K562 (cell line): ENCODE data around the gene KCNE1. TPM values are rescaled to one million over a fixed set of nuclear protein-coding genes. Genes with fewer than 3 reads are reported as not detected.

ENCODE experiments used
- ATAC-seq: fragments of 200-7000 bp; cut with Tn5 transposase; 3 replicates; pipeline ENCODE4 v1.9.1; 2020; ENCODE audit warnings: moderate library complexity
- BruUV-seq: library from RNA; stranded (reverse); fragments of 400-500 nt; replicated peaks from 2 replicates; lab custom pipeline; 2021; lab: Mats Ljungman, UMichigan
- CTCF ChIA-PET: fragments of 300-600 bp; formaldehyde crosslinking; extraction: SDS; loops from one replicate; lab custom pipeline; 2021; ENCODE audit warnings: low intra/inter-chr PET ratio; lab: Yijun Ruan, JAX
- POLR2A ChIA-PET: fragments of 300-600, 350-650 bp; sonication (Branson Sonifier 250); formaldehyde crosslinking; extraction: SDS; loops from one replicate; lab custom pipeline; 2021; ENCODE audit warnings: antibody characterized with exemption, inconsistent platforms; lab: Yijun Ruan, JAX
- DNase-seq, 4 experiments: peaks; one replicate each; pipeline versions ENCODE4 v3.0.0 to v3.0.0-alpha.2; 2011 to 2018; ENCODE audit warnings: low spot score in 3 of 4, mixed read lengths in 3 of 4; ENCODE audit errors: extremely low read depth in 1 of 4
- FAIRE-seq: peaks from 2 replicates; lab custom pipeline; 2011; peaks lifted over from hg19 to GRCh38; lab: Jason Lieb, UNC
- H2AFZ ChIP-seq: 2 replicates; pipeline ENCODE4 v1.6.0; 2011; ENCODE audit warnings: low read depth, low read length, control low read depth, inconsistent platforms
- H3K27ac ChIP-seq: fragments of 200-600 bp; 3 replicates; pipeline ENCODE4 v1.8.0; 2011; ENCODE audit warnings: low read depth, mild to moderate bottlenecking, control low read depth, inconsistent platforms, low read length, moderate library complexity, mixed read lengths; ENCODE audit errors: extremely low read depth
- H3K27me3 ChIP-seq, 2 experiments: fragments of 300-600 bp in 1 of 2; 2 replicates in 1 of 2; 3 replicates in 1 of 2; pipeline versions ENCODE4 v1.6.0 to v1.8.0; 2011; ENCODE audit warnings: inconsistent platforms in 2 of 2, low read length in 2 of 2, mild to moderate bottlenecking in 1 of 2, mixed read lengths in 1 of 2, moderate library complexity in 1 of 2; ENCODE audit not compliant: control insufficient read depth in 2 of 2, insufficient read depth in 2 of 2
- H3K36me3 ChIP-seq: fragments of 300-600 bp; 3 replicates; pipeline ENCODE4 v1.8.0; 2011; ENCODE audit warnings: mild to moderate bottlenecking, low read length, inconsistent platforms; ENCODE audit not compliant: control insufficient read depth, insufficient read depth
- H3K4me1 ChIP-seq, 2 experiments: fragments of 200-600 bp in 1 of 2; replicated peaks in 1 of 2; 2 replicates in 1 of 2; 3 replicates in 1 of 2; pipeline versions ENCODE4 v1.5.1 to v1.8.0; 2011; ENCODE audit warnings: inconsistent platforms in 2 of 2, low read length in 2 of 2, mild to moderate bottlenecking in 1 of 2, mixed read lengths in 1 of 2, moderate library complexity in 1 of 2; ENCODE audit not compliant: control insufficient read depth in 2 of 2, insufficient read depth in 2 of 2
- H3K4me2 ChIP-seq: 2 replicates; pipeline ENCODE4 v1.6.1; 2011; ENCODE audit warnings: low read length, control low read depth, inconsistent platforms, mixed read lengths; ENCODE audit not compliant: insufficient read depth
- H3K4me3 ChIP-seq: fragments of 200-600 bp; sonication (generic), shearing (Covaris generic); 2 replicates; pipeline ENCODE4 v1.5.1; 2016; ENCODE audit warnings: control low read depth, inconsistent platforms
- H3K79me2 ChIP-seq: fragments of 200-600 bp; 3 replicates; pipeline ENCODE4 v1.8.0; 2011; ENCODE audit warnings: low read length, inconsistent platforms; ENCODE audit not compliant: control insufficient read depth, insufficient read depth
- H3K9ac ChIP-seq, 2 experiments: 2 replicates each; pipeline versions ENCODE4 v1.6.0 to v1.6.1; 2011; ENCODE audit warnings: low read depth in 2 of 2, low read length in 2 of 2, control low read depth in 1 of 2, inconsistent platforms in 1 of 2, mild to moderate bottlenecking in 1 of 2, mixed read lengths in 1 of 2; ENCODE audit not compliant: insufficient read depth in 1 of 2
- H3K9me1 ChIP-seq: one replicate; pipeline ENCODE4 v1.6.0; 2011; ENCODE audit warnings: inconsistent platforms, mild to moderate bottlenecking, low read length, moderate library complexity; ENCODE audit not compliant: control insufficient read depth, insufficient read depth
- H3K9me3 ChIP-seq: replicated peaks from 2 replicates; pipeline ENCODE4 v1.5.1; 2011; ENCODE audit warnings: low read depth, low read length, inconsistent platforms; ENCODE audit not compliant: control insufficient read depth, insufficient read depth
- H4K20me1 ChIP-seq: replicated peaks from 2 replicates; pipeline ENCODE4 v1.6.1; 2011; ENCODE audit warnings: low read length, inconsistent platforms, mixed read lengths; ENCODE audit not compliant: control insufficient read depth, insufficient read depth
- FOSL1 ChIP-seq: fragments of 200-800 bp; sonication (Bioruptor generic); conservative IDR thresholded peaks from 2 replicates; pipeline ENCODE4 v1.6.1; 2016; ENCODE audit warnings: missing genetic modification characterization, missing compliant biosample characterization
- NR3C1 ChIP-seq: sonication (generic); formaldehyde crosslinking; IDR thresholded peaks from 2 replicates; pipeline ENCODE4 v1.8.1; 2022; ENCODE audit warnings: missing genetic modification reagents
- STAG1 ChIP-seq: sonication (generic); formaldehyde crosslinking; IDR thresholded peaks from 2 replicates; pipeline ENCODE4 v1.5.0; 2020; ENCODE audit warnings: missing genetic modification reagents, borderline replicate concordance
- ZNF354B ChIP-seq: fragments of 250-450 bp; sonication (Bioruptor Pico); IDR thresholded peaks from 2 replicates; pipeline ENCODE4 v1.4.0; 2020
- WGBS: fragments of 100-300 bp; shearing (Covaris generic); methylation state at CpG from one replicate; pipeline ENCODE4 v1.1.6; 2016; ENCODE audit warnings: low coverage, mixed read lengths; ENCODE audit not compliant: insufficient coverage; ENCODE audit errors: missing lambda C conversion rate; 5-methylcytosine and 5-hydroxymethylcytosine counted together
- in situ Hi-C: fragments of 300-500 bp; cut with MboI; formaldehyde crosslinking; loops from 4 replicates; pipeline ENCODE4 v1.15.0; 2018; ENCODE audit warnings: inconsistent platforms, mixed read lengths
- intact Hi-C: fragments of 100-400 bp; cut with micrococcal nuclease; formaldehyde crosslinking; loops from 2 replicates; pipeline ENCODE4 v1.14.2; 2022
- polyA plus RNA-seq, 8 experiments: library from polyadenylated mRNA; depleted of rRNA in 4 of 8; stranded (reverse) in 5 of 8; unstranded in 3 of 8; fragments of >200 nt; fragmentation: Nextera tagmentation in 2 of 8; fragmentation: Illumina TruSeq in 1 of 8; extraction: Ambion mirVana in 2 of 8; extraction: Trizol in 1 of 8; gene quantifications; 2 replicates each; pipeline versions ENCODE4 v1.2.1 to v1.2.3, GENCODE V29; 2011 to 2014; ENCODE audit warnings: inconsistent platforms in 1 of 8, missing spikeins in 1 of 8
- total RNA-seq, 7 experiments: library from RNA; depleted of rRNA in 6 of 7; stranded (reverse); fragments of >200 nt in 6 of 7; fragmentation: Illumina TruSeq in 2 of 7; extraction: Trizol in 2 of 7; gene quantifications; 2 replicates each; pipeline versions ENCODE4 v1.2.1 to v1.2.3, GENCODE V29; 2011 to 2021; ENCODE audit warnings: low replicate concordance in 1 of 7
- TF ChIP-seq, protein P1 (sequence below): fragments of 450-650 bp; IDR thresholded peaks from 2 replicates; pipeline ENCODE4 v1.6.1; 2016; ENCODE audit warnings: low read depth
- TF ChIP-seq, protein P2 (sequence below): fragments of 250-450 bp; sonication (Bioruptor Pico); IDR thresholded peaks from 2 replicates; pipeline ENCODE4 v1.4.0; 2020
- TF ChIP-seq, protein P3 (sequence below): fragments of 250-450 bp; sonication (Bioruptor Pico); IDR thresholded peaks from 2 replicates; pipeline ENCODE4 v1.9.0; 2021; ENCODE audit warnings: mild to moderate bottlenecking
- TF ChIP-seq, protein P4 (sequence below): sonication (generic); formaldehyde crosslinking; IDR thresholded peaks from 2 replicates; pipeline ENCODE4 v1.5.0; 2020; ENCODE audit warnings: missing genetic modification reagents

Gene KCNE1
- total and polyA plus RNA-seq, 9 of the 15 experiments (the other 6 are each of a cell fraction or from before 2014, with no cell fraction given) = 0.05 to 0.22 (median 0.11) TPM; not detected in 3

DNA sequence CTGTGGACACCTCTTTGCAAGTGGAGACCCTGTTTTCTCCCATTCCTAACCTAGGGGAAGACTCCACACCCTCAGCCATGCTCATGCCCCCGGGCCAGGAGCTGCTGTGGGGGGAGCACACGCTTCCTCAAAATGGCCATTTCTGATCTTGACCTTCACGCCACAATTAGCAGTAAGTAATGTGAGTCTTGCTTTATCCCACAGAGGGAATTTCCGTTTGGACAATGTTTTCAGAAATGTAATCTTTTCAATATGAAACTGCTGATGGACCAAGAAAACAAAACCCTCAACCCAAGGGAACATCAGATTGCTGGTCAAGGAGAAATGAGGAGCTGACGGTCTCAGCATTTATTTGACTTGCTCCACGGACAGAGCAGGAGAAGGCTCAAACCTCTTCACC is 8.3 kb upstream of the KCNE1 start:
- ATAC-seq (no peak), DNase-seq (no peak), FAIRE-seq (no peak)
- in situ Hi-C loops (no loop called here), intact Hi-C loops (no loop called here)
- no peaks in the 10 kb centered on the region for H3K79me2 ChIP-seq
- H3K27ac ChIP-seq = no peak overlapping the region
- ChIA-PET POLR2A (no interaction called here), CTCF (no interaction called here)
- H3K36me3 ChIP-seq = no peaks in the 10 kb centered on the region
- no peaks in the 10 kb centered on the region for H4K20me1 ChIP-seq
- peaks cover 0 to 7% of the 10 kb centered on the region in 2 experiments; a peak in 2 of 5 replicates for H3K27me3 ChIP-seq
- no TSS peak for BruUV-seq
- H2AFZ ChIP-seq = no peak overlapping the region
- H3K9ac ChIP-seq = no peak overlapping the region
- peaks cover 0 to 5% of the 10 kb centered on the region in 2 experiments; a peak in 1 of 5 replicates for H3K4me1 ChIP-seq
- no peak overlapping the region for H3K4me3 ChIP-seq
- WGBS = 65% methylated on average over 6 of the region's 6 CpGs
- no peaks in the 10 kb centered on the region for H3K9me1 ChIP-seq
- no peaks in the 10 kb centered on the region for H3K9me3 ChIP-seq
- H3K4me2 ChIP-seq = no peak overlapping the region
- TF ChIP-seq, protein P1, sequence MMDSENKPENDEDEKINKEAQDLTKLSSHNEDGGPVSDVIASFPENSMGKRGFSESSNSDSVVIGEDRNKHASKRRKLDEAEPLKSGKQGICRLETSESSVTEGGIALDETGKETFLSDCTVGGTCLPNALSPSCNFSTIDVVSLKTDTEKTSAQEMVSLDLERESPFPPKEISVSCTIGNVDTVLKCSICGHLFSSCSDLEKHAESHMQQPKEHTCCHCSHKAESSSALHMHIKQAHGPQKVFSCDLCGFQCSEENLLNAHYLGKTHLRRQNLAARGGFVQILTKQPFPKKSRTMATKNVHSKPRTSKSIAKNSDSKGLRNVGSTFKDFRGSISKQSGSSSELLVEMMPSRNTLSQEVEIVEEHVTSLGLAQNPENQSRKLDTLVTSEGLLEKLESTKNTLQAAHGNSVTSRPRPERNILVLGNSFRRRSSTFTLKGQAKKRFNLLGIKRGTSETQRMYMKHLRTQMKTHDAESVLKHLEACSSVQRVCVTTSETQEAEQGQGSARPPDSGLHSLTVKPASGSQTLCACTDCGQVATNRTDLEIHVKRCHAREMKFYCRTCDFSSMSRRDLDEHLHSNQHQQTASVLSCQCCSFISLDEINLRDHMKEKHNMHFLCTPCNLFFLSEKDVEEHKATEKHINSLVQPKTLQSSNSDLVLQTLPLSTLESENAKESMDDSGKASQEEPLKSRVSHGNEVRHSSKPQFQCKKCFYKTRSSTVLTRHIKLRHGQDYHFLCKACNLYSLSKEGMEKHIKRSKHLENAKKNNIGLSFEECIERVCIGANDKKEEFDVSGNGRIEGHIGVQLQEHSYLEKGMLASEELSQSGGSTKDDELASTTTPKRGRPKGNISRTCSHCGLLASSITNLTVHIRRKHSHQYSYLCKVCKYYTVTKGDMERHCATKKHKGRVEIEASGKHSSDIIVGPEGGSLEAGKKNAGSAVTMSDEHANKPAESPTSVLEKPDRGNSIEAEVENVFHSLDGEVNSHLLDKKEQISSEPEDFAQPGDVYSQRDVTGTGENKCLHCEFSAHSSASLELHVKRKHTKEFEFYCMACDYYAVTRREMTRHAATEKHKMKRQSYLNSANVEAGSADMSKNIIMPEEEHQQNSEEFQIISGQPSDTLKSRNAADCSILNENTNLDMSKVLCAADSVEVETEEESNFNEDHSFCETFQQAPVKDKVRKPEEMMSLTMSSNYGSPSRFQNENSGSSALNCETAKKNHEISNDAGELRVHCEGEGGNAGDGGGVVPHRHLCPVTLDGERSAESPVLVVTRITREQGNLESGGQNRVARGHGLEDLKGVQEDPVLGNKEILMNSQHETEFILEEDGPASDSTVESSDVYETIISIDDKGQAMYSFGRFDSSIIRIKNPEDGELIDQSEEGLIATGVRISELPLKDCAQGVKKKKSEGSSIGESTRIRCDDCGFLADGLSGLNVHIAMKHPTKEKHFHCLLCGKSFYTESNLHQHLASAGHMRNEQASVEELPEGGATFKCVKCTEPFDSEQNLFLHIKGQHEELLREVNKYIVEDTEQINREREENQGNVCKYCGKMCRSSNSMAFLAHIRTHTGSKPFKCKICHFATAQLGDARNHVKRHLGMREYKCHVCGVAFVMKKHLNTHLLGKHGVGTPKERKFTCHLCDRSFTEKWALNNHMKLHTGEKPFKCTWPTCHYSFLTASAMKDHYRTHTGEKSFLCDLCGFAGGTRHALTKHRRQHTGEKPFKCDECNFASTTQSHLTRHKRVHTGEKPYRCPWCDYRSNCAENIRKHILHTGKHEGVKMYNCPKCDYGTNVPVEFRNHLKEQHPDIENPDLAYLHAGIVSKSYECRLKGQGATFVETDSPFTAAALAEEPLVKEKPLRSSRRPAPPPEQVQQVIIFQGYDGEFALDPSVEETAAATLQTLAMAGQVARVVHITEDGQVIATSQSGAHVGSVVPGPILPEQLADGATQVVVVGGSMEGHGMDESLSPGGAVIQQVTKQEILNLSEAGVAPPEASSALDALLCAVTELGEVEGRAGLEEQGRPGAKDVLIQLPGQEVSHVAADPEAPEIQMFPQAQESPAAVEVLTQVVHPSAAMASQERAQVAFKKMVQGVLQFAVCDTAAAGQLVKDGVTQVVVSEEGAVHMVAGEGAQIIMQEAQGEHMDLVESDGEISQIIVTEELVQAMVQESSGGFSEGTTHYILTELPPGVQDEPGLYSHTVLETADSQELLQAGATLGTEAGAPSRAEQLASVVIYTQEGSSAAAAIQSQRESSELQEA = no peak
- TF ChIP-seq STAG1 (CRISPR knock-in tag) (no peak), FOSL1 (tag) (no peak), NR3C1 (CRISPR knock-in tag) (no peak), ZNF354B (CRISPR knock-in tag) (no peak)
- TF ChIP-seq, protein P2, sequence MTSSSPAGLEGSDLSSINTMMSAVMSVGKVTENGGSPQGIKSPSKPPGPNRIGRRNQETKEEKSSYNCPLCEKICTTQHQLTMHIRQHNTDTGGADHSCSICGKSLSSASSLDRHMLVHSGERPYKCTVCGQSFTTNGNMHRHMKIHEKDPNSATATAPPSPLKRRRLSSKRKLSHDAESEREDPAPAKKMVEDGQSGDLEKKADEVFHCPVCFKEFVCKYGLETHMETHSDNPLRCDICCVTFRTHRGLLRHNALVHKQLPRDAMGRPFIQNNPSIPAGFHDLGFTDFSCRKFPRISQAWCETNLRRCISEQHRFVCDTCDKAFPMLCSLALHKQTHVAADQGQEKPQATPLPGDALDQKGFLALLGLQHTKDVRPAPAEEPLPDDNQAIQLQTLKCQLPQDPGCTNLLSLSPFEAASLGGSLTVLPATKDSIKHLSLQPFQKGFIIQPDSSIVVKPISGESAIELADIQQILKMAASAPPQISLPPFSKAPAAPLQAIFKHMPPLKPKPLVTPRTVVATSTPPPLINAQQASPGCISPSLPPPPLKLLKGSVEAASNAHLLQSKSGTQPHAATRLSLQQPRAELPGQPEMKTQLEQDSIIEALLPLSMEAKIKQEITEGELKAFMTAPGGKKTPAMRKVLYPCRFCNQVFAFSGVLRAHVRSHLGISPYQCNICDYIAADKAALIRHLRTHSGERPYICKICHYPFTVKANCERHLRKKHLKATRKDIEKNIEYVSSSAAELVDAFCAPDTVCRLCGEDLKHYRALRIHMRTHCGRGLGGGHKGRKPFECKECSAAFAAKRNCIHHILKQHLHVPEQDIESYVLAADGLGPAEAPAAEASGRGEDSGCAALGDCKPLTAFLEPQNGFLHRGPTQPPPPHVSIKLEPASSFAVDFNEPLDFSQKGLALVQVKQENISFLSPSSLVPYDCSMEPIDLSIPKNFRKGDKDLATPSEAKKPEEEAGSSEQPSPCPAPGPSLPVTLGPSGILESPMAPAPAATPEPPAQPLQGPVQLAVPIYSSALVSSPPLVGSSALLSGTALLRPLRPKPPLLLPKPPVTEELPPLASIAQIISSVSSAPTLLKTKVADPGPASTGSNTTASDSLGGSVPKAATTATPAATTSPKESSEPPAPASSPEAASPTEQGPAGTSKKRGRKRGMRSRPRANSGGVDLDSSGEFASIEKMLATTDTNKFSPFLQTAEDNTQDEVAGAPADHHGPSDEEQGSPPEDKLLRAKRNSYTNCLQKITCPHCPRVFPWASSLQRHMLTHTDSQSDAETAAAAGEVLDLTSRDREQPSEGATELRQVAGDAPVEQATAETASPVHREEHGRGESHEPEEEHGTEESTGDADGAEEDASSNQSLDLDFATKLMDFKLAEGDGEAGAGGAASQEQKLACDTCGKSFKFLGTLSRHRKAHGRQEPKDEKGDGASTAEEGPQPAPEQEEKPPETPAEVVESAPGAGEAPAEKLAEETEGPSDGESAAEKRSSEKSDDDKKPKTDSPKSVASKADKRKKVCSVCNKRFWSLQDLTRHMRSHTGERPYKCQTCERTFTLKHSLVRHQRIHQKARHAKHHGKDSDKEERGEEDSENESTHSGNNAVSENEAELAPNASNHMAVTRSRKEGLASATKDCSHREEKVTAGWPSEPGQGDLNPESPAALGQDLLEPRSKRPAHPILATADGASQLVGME (CRISPR knock-in tag) = no peak
- TF ChIP-seq, protein P3, sequence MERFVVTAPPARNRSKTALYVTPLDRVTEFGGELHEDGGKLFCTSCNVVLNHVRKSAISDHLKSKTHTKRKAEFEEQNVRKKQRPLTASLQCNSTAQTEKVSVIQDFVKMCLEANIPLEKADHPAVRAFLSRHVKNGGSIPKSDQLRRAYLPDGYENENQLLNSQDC (CRISPR knock-in tag) = no peak
- TF ChIP-seq, protein P4, sequence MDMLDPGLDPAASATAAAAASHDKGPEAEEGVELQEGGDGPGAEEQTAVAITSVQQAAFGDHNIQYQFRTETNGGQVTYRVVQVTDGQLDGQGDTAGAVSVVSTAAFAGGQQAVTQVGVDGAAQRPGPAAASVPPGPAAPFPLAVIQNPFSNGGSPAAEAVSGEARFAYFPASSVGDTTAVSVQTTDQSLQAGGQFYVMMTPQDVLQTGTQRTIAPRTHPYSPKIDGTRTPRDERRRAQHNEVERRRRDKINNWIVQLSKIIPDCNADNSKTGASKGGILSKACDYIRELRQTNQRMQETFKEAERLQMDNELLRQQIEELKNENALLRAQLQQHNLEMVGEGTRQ (CRISPR knock-in tag) = no peak
